ENCODE measurements around the gene PRRX2.

GRCh38 chr9:129655696-129656095, 9.8 kb upstream of the PRRX2 start:
- TF ChIP-seq CTCF (IDR thresholded peaks at IDR 0.05) (no peak), POLR2AphosphoS5 (IDR thresholded peaks at IDR 0.05; ENCODE audit: insufficient read depth in 1 of 2, low read depth in 1 of 2) (no peak), POLR2A (IDR thresholded peaks at IDR 0.05) (no peak)
